ENCODE data around the gene CBY2.
"Not testable (repeated sequence)": the region's sequence is repeated elsewhere in the genome, so short reads cannot be mapped to it uniquely, and the experiment has no call there.

CBY2 gene

GRCh38 chr13:45702088-45702487, at the start of gene CBY2:
TSS of gene CBY2 (plus strand) at chr13:45702320. CDS start at chr13:45702391, 71 bp downstream.
- no peak for DNase-seq

- no peak for DNase-seq
Measured at GRCh38 chr13:45654633-45655349, 47.3 kb upstream of the CBY2 start.

- no peak for DNase-seq
Measured at GRCh38 chr13:45658586-45659235, 43.4 kb upstream of the CBY2 start.

GRCh38 chr13:45659536-45659935, 42.6 kb upstream of the CBY2 start:
- DNase-seq, result no peak

GRCh38 chr13:45660458-45660857, 41.7 kb upstream of the CBY2 start:
- DNase-seq, result not testable (repeated sequence)

GRCh38 chr13:45662162-45662561, 40.0 kb upstream of the CBY2 start:
- DNase-seq, result no peak

- not testable (repeated sequence) for DNase-seq
Measured at GRCh38 chr13:45662903-45663302, 39.2 kb upstream of the CBY2 start.

- not testable (repeated sequence) for DNase-seq
Measured at GRCh38 chr13:45669626-45670025, 32.5 kb upstream of the CBY2 start.

- no peak for DNase-seq
Measured at GRCh38 chr13:45670189-45670885, 31.8 kb upstream of the CBY2 start.

GRCh38 chr13:45674908-45675307, 27.2 kb upstream of the CBY2 start:
- no peak for DNase-seq

GRCh38 chr13:45678282-45678681, 23.8 kb upstream of the CBY2 start:
- no peak for DNase-seq

GRCh38 chr13:45681113-45681512, 21.0 kb upstream of the CBY2 start:
- no peak for DNase-seq

GRCh38 chr13:45682494-45683008, 19.6 kb upstream of the CBY2 start:
- DNase-seq, result no peak

GRCh38 chr13:45683701-45684100, 18.4 kb upstream of the CBY2 start:
- DNase-seq, result no peak

- DNase-seq, result no peak
Measured at GRCh38 chr13:45688577-45688976, 13.5 kb upstream of the CBY2 start.

GRCh38 chr13:45690636-45691035, 11.5 kb upstream of the CBY2 start:
- no peak for DNase-seq

- DNase-seq, result no peak
Measured at GRCh38 chr13:45691251-45691650, 10.9 kb upstream of the CBY2 start.

- DNase-seq, result no peak
Measured at GRCh38 chr13:45691667-45692066, 10.5 kb upstream of the CBY2 start.

GRCh38 chr13:45695198-45695730, 6.9 kb upstream of the CBY2 start:
- peak; percentile 97 for DNase-seq

GRCh38 chr13:45696610-45697226, 5.4 kb upstream of the CBY2 start:
- DNase-seq, result no peak

- DNase-seq, result no peak
Measured at GRCh38 chr13:45700971-45701900, 884 bp upstream of the CBY2 start.

GRCh38 chr13:45702869-45703391, 810 bp downstream of the CBY2 start:
- no peak for DNase-seq

All from SIG-M5 (cell line).